NCI-H1694 (cell line): Measurements from ENCODE around the gene XIRP1.
"Not testable (repeated sequence)": the region's sequence is repeated elsewhere in the genome, so short reads cannot be mapped to it uniquely, and the experiment has no call there.

Experiments used
- DNase-seq: peaks from one replicate; lab custom pipeline; 2025; lab: John Stamatoyannopoulos, UW

The XIRP1 gene

GRCh38 chr3:39192490-39193092 is at the start of gene XIRP1:
TSS of gene XIRP1 (minus strand) at chr3:39192595. CDS start at chr3:39189445, 3,150 bp downstream.
- no peak for DNase-seq

- DNase-seq = no peak
These were observed 49.2 kb upstream of the XIRP1 start for GRCh38 chr3:39241561-39241960.

GRCh38 chr3:39237027-39237426 is 44.6 kb upstream of the XIRP1 start:
- DNase-seq = no peak

- no peak for DNase-seq
These were observed 42.3 kb upstream of the XIRP1 start for GRCh38 chr3:39234651-39235050.

GRCh38 chr3:39232859-39233258 is 40.5 kb upstream of the XIRP1 start:
- DNase-seq = no peak

- no peak for DNase-seq
These were observed 38.1 kb upstream of the XIRP1 start for GRCh38 chr3:39230453-39230852.

- no peak for DNase-seq
These were observed 36.1 kb upstream of the XIRP1 start for GRCh38 chr3:39228496-39228895.

- DNase-seq = not testable (repeated sequence)
These were observed 35.2 kb upstream of the XIRP1 start for GRCh38 chr3:39227596-39227995.

- DNase-seq = no peak
These were observed 33.8 kb upstream of the XIRP1 start for GRCh38 chr3:39226106-39226741.

GRCh38 chr3:39224288-39224687 is 31.9 kb upstream of the XIRP1 start:
- no peak for DNase-seq

- no peak for DNase-seq
These were observed 30.5 kb upstream of the XIRP1 start for GRCh38 chr3:39222939-39223338.

GRCh38 chr3:39222462-39222861 is 30.1 kb upstream of the XIRP1 start:
- DNase-seq = no peak

- no peak for DNase-seq
These were observed 28.7 kb upstream of the XIRP1 start for GRCh38 chr3:39221141-39221530.

GRCh38 chr3:39220407-39221140 is 28.2 kb upstream of the XIRP1 start:
- DNase-seq = no peak

- no peak for DNase-seq
These were observed 27.3 kb upstream of the XIRP1 start for GRCh38 chr3:39219702-39220101.

- DNase-seq = no peak
These were observed 23.9 kb upstream of the XIRP1 start for GRCh38 chr3:39216176-39216790.

- no peak for DNase-seq
These were observed 21.2 kb upstream of the XIRP1 start for GRCh38 chr3:39213613-39214012.

GRCh38 chr3:39212665-39213064 is 20.3 kb upstream of the XIRP1 start:
- no peak for DNase-seq

- no peak for DNase-seq
These were observed 19.1 kb upstream of the XIRP1 start for GRCh38 chr3:39211332-39212130.

GRCh38 chr3:39210078-39210477 is 17.7 kb upstream of the XIRP1 start:
- DNase-seq = no peak

- DNase-seq = no peak
These were observed 17.1 kb upstream of the XIRP1 start for GRCh38 chr3:39209329-39209970.
